SK-N-SH treated with all-trans-retinoic acid at 6 μM for 48 hours (cell line): Measurements from ENCODE around the gene WAPL.

Source experiments
- ATAC-seq: fragments of 200-7000 bp; cut with Tn5 transposase; 3 replicates; pipeline ENCODE4 v1.9.1; 2020; ENCODE audit warnings: mild to moderate bottlenecking, moderate library complexity
- ARNTL ChIP-seq: fragments of 450-650 bp; formaldehyde crosslinking; IDR thresholded peaks from 2 replicates; pipeline ENCODE4 v1.5.0; 2020; ENCODE audit warnings: low read depth, mild to moderate bottlenecking, moderate library complexity, borderline replicate concordance
- BACH2 ChIP-seq: fragments of 250-450 bp; sonication (Bioruptor Pico); IDR thresholded peaks from 2 replicates; pipeline ENCODE4 v1.9.0; 2021; ENCODE audit warnings: mild to moderate bottlenecking, borderline replicate concordance
- CSDC2 ChIP-seq: fragments of 250-450 bp; sonication (Bioruptor Pico); IDR thresholded peaks from 2 replicates; pipeline ENCODE4 v1.5.0; 2020; ENCODE audit warnings: mild to moderate bottlenecking, moderate library complexity
- ESRRG ChIP-seq: fragments of 250-450 bp; sonication (Bioruptor Pico); IDR thresholded peaks from 2 replicates; pipeline ENCODE4 v1.6.1; 2021; ENCODE audit warnings: mild to moderate bottlenecking
- GLIS3 ChIP-seq: fragments of 250-450 bp; sonication (Bioruptor Pico); IDR thresholded peaks from 2 replicates; pipeline ENCODE4 v1.5.0; 2020; ENCODE audit warnings: mild to moderate bottlenecking, moderate library complexity
- ISL1 ChIP-seq: fragments of 250-450 bp; sonication (Bioruptor Pico); IDR thresholded peaks from 2 replicates; pipeline ENCODE4 v2.1.2; 2022; ENCODE audit warnings: mild to moderate bottlenecking, moderate library complexity
- OSR1 ChIP-seq: fragments of 250-450 bp; sonication (Bioruptor Pico); IDR thresholded peaks from 2 replicates; pipeline ENCODE4 v1.8.0; 2022; ENCODE audit warnings: moderate library complexity, mild to moderate bottlenecking, inconsistent platforms
- PPARA ChIP-seq: fragments of 250-450 bp; sonication (Bioruptor Pico); IDR thresholded peaks from 2 replicates; pipeline ENCODE4 v1.5.0; 2020; ENCODE audit warnings: mild to moderate bottlenecking, borderline replicate concordance
- RARB ChIP-seq: fragments of 250-450 bp; sonication (Bioruptor Pico); IDR thresholded peaks from 2 replicates; pipeline ENCODE4 v1.8.0; 2021; ENCODE audit warnings: mild to moderate bottlenecking, moderate library complexity
- SNAI2 ChIP-seq: fragments of 250-450 bp; sonication (Bioruptor Pico); IDR thresholded peaks from 2 replicates; pipeline ENCODE4 v1.5.0; 2020; ENCODE audit warnings: mild to moderate bottlenecking, moderate library complexity
- TCF4 ChIP-seq: fragments of 250-450 bp; sonication (Bioruptor Pico); IDR thresholded peaks from 2 replicates; pipeline ENCODE4 v1.8.0; 2021; ENCODE audit warnings: mild to moderate bottlenecking, moderate library complexity, borderline replicate concordance
- TOX ChIP-seq: fragments of 250-450 bp; sonication (Bioruptor Pico); IDR thresholded peaks from 2 replicates; pipeline ENCODE4 v1.8.0; 2021; ENCODE audit warnings: mild to moderate bottlenecking, moderate library complexity, borderline replicate concordance
- ZC3H10 ChIP-seq: fragments of 250-450 bp; sonication (Bioruptor Pico); IDR thresholded peaks from 2 replicates; pipeline ENCODE4 v1.5.1; 2021; ENCODE audit warnings: mild to moderate bottlenecking, moderate library complexity
- ZFP3 ChIP-seq: fragments of 250-450 bp; sonication (Bioruptor Pico); IDR thresholded peaks from 2 replicates; pipeline ENCODE4 v1.5.0; 2020; ENCODE audit warnings: mild to moderate bottlenecking, moderate library complexity
- ZFP30 ChIP-seq: fragments of 450-650 bp; formaldehyde crosslinking; IDR thresholded peaks from 2 replicates; pipeline ENCODE4 v1.5.0; 2022; ENCODE audit warnings: mild to moderate bottlenecking, moderate library complexity
- ZNF70 ChIP-seq: fragments of 450-650 bp; formaldehyde crosslinking; IDR thresholded peaks from 2 replicates; pipeline ENCODE4 v1.5.0; 2020; ENCODE audit warnings: mild to moderate bottlenecking, moderate library complexity
- ZNF8 ChIP-seq: fragments of 450-650 bp; formaldehyde crosslinking; IDR thresholded peaks from 2 replicates; pipeline ENCODE4 v1.5.0; 2020; ENCODE audit warnings: mild to moderate bottlenecking, moderate library complexity
- TF ChIP-seq, protein P1 (sequence below): fragments of 250-450 bp; sonication (Bioruptor Pico); IDR thresholded peaks from 2 replicates; pipeline ENCODE4 v1.8.0; 2021; ENCODE audit warnings: low read depth, mild to moderate bottlenecking, moderate library complexity, borderline replicate concordance
- TF ChIP-seq, protein P2 (sequence below): fragments of 250-450 bp; sonication (Bioruptor Pico); IDR thresholded peaks from 2 replicates; pipeline ENCODE4 v1.5.1; 2021; ENCODE audit warnings: mild to moderate bottlenecking, moderate library complexity

The WAPL gene

DNA sequence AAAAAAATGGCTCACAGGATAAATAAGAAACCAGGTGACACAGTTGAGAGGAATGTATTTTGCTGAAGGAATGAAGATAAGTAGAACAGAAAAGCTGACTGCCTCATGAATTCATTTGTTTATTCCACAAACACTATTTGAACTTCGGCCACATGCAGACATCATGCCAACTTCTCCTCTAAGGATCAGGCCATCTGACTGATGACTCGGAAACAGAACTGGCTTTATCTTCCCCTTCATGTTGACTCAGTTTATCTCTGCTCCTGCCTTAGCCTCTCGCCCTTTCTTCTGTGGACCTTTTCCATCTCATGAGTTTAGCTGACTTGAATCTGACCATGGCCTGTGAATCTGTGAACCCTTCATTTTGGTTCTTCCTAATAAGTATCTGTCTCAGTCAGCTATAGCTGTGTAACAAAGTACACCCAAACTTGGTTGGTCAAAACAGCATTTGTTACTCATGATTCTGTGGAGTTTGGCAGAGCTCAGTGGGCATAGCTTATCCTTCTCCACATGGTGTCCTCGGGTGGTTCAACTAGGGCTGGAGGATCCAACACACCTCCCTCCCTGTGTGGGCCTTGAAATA, 111.0 kb downstream of the WAPL start:
- TF ChIP-seq BACH2 (no peak), ZFP3 (no peak), RARB (CRISPR knock-in tag) (no peak), ISL1 (CRISPR knock-in tag) (no peak), ARNTL (CRISPR knock-in tag) (no peak), ESRRG (no peak)
- TF ChIP-seq, protein P1, sequence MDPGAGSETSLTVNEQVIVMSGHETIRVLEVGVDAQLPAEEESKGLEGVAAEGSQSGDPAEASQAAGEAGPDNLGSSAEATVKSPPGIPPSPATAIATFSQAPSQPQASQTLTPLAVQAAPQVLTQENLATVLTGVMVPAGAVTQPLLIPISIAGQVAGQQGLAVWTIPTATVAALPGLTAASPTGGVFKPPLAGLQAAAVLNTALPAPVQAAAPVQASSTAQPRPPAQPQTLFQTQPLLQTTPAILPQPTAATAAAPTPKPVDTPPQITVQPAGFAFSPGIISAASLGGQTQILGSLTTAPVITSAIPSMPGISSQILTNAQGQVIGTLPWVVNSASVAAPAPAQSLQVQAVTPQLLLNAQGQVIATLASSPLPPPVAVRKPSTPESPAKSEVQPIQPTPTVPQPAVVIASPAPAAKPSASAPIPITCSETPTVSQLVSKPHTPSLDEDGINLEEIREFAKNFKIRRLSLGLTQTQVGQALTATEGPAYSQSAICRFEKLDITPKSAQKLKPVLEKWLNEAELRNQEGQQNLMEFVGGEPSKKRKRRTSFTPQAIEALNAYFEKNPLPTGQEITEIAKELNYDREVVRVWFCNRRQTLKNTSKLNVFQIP (CRISPR knock-in tag) = no peak
- ATAC-seq = no peak

DNA sequence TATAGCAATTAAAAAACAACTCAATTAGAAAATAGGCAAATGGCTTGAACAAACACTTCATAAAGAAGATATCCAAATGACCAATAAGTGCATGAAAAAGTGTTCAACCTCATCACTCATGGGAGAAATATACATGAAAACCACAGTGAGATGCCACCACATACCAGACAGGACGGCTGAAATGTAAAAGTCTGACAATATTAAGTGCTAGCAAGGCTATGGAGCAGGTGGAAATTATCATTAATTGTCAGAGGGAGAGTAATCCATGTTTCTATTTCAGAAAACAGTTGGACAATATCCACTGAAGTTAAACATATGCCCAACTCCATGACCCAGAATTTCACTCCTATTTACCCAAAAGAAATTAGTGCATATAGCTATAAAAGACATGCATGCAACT, 112.4 kb downstream of the WAPL start:
- TF ChIP-seq ZFP30 (CRISPR knock-in tag) = no peak
- no peak for TF ChIP-seq TOX (CRISPR knock-in tag)
- TF ChIP-seq CSDC2 (CRISPR knock-in tag) = no peak
- no peak for TF ChIP-seq ZNF8 (CRISPR knock-in tag)
- no peak for TF ChIP-seq ZC3H10 (CRISPR knock-in tag)
- TF ChIP-seq, protein P1 (CRISPR knock-in tag) = no peak
- TF ChIP-seq SNAI2 (CRISPR knock-in tag) = no peak
- no peak for ATAC-seq

DNA sequence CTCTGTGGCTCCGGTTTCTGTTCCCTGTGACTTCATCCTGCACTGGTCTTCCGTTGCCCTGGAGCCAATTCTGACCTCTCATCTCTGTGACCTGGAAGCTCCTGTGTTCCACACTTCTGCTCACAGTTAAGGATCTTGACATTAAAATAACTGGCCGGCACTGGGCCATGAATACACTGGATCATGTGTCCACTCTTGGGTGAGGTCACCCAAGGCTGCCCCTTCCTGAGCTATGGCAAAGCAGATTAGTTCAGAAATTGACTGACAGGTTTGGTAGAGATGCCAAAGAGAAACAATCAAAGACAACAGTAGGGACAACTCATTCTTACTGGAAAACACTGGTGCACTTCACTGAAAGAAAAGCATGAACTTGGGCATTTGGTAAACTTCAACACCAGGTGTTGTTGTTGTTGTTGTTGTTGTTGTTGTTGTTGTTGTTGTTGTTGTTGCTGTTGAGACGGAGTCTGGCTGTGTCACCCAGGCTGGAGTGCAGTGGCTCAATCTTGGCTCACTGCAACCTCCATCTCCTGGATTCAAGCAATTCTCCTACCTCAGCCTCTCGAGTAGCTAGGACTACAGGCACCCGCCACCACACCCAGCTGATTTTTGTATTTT, 118.3 kb downstream of the WAPL start:
- ATAC-seq = no peak
- no peak for TF ChIP-seq OSR1
- TF ChIP-seq ARNTL (CRISPR knock-in tag) = no peak
- no peak for TF ChIP-seq ESRRG
- TF ChIP-seq PPARA (CRISPR knock-in tag) = no peak
- TF ChIP-seq, protein P2, sequence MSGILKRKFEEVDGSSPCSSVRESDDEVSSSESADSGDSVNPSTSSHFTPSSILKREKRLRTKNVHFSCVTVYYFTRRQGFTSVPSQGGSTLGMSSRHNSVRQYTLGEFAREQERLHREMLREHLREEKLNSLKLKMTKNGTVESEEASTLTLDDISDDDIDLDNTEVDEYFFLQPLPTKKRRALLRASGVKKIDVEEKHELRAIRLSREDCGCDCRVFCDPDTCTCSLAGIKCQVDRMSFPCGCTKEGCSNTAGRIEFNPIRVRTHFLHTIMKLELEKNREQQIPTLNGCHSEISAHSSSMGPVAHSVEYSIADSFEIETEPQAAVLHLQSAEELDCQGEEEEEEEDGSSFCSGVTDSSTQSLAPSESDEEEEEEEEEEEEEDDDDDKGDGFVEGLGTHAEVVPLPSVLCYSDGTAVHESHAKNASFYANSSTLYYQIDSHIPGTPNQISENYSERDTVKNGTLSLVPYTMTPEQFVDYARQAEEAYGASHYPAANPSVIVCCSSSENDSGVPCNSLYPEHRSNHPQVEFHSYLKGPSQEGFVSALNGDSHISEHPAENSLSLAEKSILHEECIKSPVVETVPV (CRISPR knock-in tag) = no peak
- TF ChIP-seq RARB (CRISPR knock-in tag) = no peak

DNA sequence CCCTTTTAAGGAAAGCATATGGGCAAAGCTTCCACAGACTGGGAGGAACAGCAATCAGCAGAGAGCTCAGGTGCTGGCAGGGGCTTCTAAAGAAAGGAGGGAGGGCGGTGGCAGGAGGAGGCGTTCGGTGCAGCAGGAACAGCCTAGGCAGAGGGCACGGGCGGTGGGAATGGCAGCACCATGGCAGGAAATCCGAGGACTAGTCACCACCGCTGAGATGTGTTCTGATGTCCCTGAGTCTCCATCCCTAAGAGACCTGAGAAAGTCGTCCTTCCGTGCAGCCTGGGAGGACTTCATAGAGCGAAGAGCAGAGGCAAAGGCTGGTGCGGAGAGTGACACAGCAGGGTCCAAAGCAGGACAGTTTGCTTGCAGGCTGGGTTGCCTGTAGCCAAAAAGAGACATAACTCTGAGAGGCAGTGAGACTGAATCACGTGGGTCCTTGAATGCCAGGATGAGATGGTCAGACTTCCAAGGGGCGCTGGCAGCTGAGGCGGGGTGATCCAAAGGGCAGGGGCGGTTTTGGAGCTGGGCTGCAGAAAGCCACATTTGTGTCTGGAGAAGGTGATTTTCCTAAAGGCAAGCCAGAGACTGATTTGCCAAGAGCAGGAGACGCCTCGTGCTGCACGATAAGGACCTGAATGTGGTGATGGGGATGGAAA, 119.2 kb downstream of the WAPL start:
- no peak for ATAC-seq
- TF ChIP-seq ISL1 (CRISPR knock-in tag) (no peak), ZNF70 (no peak), TOX (CRISPR knock-in tag) (no peak), ZFP30 (CRISPR knock-in tag) (no peak)

DNA sequence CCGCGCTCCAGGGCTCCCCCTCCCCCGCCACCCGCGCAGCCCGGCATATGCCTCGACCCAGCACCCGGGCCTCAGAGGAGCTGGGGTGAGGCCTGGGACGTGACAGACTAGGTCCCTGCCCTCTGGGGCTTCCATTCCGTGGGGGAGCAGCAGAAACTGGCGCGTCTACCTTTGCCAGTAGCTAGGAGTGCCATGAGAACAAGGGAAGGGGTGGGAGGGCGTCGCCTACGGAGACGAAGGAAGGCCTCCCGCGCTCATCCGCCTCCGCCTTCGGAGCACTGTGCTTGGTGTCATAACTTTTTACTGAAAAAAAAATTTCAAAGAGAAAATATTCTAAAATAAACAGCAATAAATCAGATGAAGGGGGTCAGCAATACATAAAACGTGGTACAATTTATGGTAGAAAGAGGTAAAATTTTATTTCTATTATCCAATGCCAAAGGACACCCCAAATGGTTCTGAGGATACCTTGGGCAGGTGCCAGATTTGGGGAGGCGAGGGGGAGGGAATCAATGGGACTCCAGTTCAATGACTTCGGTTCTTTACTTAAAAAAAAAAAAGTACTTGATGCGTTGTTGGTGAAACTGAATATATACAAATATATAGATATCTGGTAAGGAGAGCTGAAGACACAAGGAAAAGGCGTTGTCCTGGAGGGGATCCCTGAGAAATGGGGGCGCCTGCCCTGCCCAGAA, 119.9 kb downstream of the WAPL start:
- TF ChIP-seq TCF4 (CRISPR knock-in tag) = no peak
- no peak for TF ChIP-seq GLIS3 (CRISPR knock-in tag)
- no peak for TF ChIP-seq OSR1
- TF ChIP-seq SNAI2 (CRISPR knock-in tag) = no peak
- TF ChIP-seq ARNTL (CRISPR knock-in tag) = no peak
- TF ChIP-seq, protein P1 (CRISPR knock-in tag) = no peak
- TF ChIP-seq ISL1 (CRISPR knock-in tag) = no peak
- TF ChIP-seq, protein P2 (CRISPR knock-in tag) = no peak
- no peak for TF ChIP-seq ESRRG
- TF ChIP-seq ZFP30 (CRISPR knock-in tag) = no peak
- TF ChIP-seq ZNF8 (CRISPR knock-in tag) = no peak
- no peak for TF ChIP-seq ZNF70
- TF ChIP-seq CSDC2 (CRISPR knock-in tag) = no peak
- TF ChIP-seq TOX (CRISPR knock-in tag) = no peak
- TF ChIP-seq PPARA (CRISPR knock-in tag) = no peak
- no peak for ATAC-seq
